Measurements from ENCODE around the gene KIF1C. TPM values are rescaled to one million over a fixed set of nuclear protein-coding genes. Genes with fewer than 3 reads are reported as not detected.

The KIF1C gene
- total RNA-seq, 1 donor from 2014 or later, result 94.0 TPM

DNA sequence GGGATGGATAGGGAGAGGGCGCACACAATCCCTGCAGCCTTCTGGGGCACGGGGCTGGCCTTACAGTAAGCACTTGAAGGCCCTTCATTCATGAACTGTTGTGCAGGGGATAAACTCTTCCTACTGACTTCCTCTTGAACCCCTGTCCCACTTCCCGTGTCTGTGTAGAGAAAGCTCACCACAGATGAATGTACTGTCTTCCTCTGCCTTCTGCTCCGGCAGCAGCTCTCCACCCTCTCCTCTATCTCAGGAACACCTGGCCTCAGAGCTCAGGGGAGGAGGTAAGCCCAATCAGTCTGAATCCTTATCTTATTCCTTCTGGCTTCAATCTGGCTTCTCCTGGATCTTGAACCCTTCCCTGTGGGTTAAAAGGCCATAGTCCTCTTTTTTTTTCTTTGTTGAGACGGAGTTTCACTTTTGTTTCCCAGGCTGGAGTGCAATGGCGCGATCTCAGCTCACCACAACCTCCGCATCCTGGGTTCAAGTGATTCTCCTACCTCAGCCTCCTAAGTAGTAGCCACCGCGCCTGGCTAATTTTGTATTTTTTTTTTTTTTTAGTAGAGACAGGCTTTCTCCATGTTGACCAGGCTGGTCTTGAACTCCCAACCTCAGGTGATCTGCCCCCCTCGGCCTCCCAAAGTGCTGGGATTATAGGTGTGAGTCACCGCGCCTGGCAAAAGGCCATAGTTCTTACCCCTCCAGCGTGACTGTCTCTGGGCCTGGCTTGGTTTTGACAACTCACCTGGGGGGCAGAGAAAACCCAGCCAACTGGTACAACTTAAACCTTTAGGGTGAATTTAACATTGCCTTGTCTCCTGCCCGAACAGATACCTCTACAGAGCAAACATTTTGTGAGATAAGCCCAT is 44.6 kb downstream of the KIF1C start:
- intact Hi-C loops (cut with DNase I), result no loop called here
- Histone ChIP-seq H3K4me3 (no peak overlapping the region), H3K9me3 (no peaks in the 10 kb centered on the region), H3K27me3 (no peaks in the 10 kb centered on the region), H3K27ac (no peak overlapping the region), H3K4me1 (no peaks in the 10 kb centered on the region), H3K36me3 (no peaks in the 10 kb centered on the region)
- no peak for DNase-seq (ENCODE audit: low spot score in 2 of 2)
- TF ChIP-seq, protein P1, sequence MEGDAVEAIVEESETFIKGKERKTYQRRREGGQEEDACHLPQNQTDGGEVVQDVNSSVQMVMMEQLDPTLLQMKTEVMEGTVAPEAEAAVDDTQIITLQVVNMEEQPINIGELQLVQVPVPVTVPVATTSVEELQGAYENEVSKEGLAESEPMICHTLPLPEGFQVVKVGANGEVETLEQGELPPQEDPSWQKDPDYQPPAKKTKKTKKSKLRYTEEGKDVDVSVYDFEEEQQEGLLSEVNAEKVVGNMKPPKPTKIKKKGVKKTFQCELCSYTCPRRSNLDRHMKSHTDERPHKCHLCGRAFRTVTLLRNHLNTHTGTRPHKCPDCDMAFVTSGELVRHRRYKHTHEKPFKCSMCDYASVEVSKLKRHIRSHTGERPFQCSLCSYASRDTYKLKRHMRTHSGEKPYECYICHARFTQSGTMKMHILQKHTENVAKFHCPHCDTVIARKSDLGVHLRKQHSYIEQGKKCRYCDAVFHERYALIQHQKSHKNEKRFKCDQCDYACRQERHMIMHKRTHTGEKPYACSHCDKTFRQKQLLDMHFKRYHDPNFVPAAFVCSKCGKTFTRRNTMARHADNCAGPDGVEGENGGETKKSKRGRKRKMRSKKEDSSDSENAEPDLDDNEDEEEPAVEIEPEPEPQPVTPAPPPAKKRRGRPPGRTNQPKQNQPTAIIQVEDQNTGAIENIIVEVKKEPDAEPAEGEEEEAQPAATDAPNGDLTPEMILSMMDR (IDR thresholded peaks at IDR 0.05), result no peak

DNA sequence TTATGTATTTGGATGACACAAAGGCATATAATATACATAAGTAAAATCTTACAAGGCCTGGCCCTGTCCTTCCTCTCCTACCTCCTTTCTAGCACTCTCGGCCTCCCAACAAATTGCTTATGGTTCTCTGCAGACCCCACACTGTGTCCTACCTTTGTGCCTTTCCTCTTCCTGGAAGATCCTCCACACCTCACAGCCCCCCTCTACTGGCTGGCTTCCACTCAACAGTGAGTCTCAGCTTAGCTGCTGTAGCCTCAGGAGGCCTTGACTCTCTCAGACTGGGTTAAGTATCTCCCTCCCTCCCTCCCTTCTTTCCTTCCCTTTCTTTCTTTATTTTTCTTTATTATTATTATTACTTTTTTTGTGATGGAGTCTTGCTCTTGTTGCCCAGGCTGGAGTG is 45.8 kb downstream of the KIF1C start:
- no peaks in the 10 kb centered on the region for H3K36me3 ChIP-seq
- no peak overlapping the region for H3K27ac ChIP-seq
- DNase-seq (ENCODE audit: low spot score in 2 of 2), result no peak
- intact Hi-C loops (cut with DNase I), result no loop called here
- TF ChIP-seq, protein P1 (IDR thresholded peaks at IDR 0.05), result no peak
- no peaks in the 10 kb centered on the region for H3K27me3 ChIP-seq
- H3K9me3 ChIP-seq, result no peaks in the 10 kb centered on the region
- H3K4me3 ChIP-seq, result no peak overlapping the region
- H3K4me1 ChIP-seq, result no peaks in the 10 kb centered on the region

DNA sequence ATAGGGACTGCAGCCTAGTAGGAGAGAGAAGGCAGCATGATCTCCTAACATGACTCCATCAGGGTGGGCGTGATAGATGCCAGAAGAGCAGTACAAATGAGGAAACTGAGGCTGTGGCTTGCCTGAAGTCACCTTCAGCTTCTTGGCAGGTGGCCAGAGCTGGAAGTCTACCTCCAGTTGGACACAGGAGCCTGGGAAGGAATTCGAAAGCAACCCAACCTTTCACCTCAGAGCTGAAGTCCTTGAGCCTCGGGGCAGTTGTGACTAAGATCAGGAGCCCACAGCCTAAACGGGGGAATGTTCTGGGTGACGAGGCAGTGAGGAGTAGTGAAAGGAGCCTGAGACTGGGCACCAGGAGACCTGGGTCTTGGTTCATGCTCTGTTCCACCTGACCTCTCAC is 46.9 kb downstream of the KIF1C start:
- intact Hi-C loops (cut with DNase I), result no loop called here
- no peaks in the 10 kb centered on the region for H3K4me1 ChIP-seq
- H3K36me3 ChIP-seq, result no peaks in the 10 kb centered on the region
- no peak overlapping the region for H3K27ac ChIP-seq
- H3K9me3 ChIP-seq, result no peaks in the 10 kb centered on the region
- H3K4me3 ChIP-seq, result no peak overlapping the region
- H3K27me3 ChIP-seq, result no peaks in the 10 kb centered on the region
- TF ChIP-seq, protein P1 (IDR thresholded peaks at IDR 0.05), result no peak
- DNase-seq (ENCODE audit: low spot score in 2 of 2), result no peak

DNA sequence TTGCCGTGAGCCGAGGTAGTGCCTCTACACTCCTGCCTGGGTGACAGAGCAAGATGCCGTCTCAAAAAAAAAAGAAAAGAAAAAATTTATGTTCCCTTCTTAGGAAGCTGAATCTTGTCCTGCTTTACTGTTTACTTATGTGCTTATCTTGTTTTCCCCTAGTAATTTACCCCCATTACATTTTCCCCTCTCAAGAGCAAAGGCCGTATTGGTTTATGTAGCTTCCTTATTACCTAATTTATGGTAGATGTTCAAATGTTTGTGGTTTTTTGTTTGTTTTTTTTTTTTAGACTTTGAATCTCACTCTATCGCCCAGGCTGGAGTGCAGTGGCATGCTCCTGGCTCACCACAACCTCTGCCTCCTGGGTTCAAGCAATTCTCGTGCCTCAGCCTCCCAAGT is 47.7 kb downstream of the KIF1C start:
- no peak overlapping the region for H3K4me3 ChIP-seq

DNA sequence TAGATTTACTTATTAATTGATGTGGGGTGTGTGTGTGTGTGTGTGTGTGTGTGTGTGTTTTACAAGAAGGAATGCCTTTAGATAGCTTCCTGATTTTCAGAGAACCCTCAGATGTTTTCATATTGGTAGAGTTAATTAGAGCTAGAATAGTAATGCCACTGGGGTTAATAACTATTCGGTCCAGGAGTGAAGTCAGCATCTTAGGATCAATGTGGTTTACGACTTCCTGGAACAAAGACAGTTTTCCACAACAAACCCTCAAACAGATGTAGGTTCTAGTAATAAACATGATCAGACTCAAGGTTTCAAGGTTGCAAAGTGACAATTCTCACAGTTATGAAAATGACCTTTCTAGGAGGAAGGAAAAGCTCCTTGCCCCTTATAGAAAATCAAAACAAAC is 49.7 kb downstream of the KIF1C start:
- no peaks in the 10 kb centered on the region for H3K27me3 ChIP-seq
- no peak for DNase-seq (ENCODE audit: low spot score in 2 of 2)
- H3K9me3 ChIP-seq, result no peaks in the 10 kb centered on the region
- H3K36me3 ChIP-seq, result no peaks in the 10 kb centered on the region
- no peak overlapping the region for H3K4me3 ChIP-seq
- intact Hi-C loops (cut with DNase I), result no loop called here
- H3K4me1 ChIP-seq, result no peaks in the 10 kb centered on the region
- TF ChIP-seq, protein P1 (IDR thresholded peaks at IDR 0.05), result no peak
- no peak overlapping the region for H3K27ac ChIP-seq

More for the DNA sequence above, 47.7 kb downstream of the KIF1C start:
- TF ChIP-seq, protein P1 (IDR thresholded peaks at IDR 0.05), result no peak
- H3K4me1 ChIP-seq, result no peaks in the 10 kb centered on the region
- no peak for DNase-seq (ENCODE audit: low spot score in 2 of 2)
- H3K27me3 ChIP-seq, result no peaks in the 10 kb centered on the region
- H3K27ac ChIP-seq, result no peak overlapping the region
- intact Hi-C loops (cut with DNase I), result no loop called here
- H3K9me3 ChIP-seq, result no peaks in the 10 kb centered on the region
- no peaks in the 10 kb centered on the region for H3K36me3 ChIP-seq

Data from ascending aorta (tissue), 2 donors.